Endodermal cell (in vitro differentiated cells): ENCODE measurements around the gene ZNF138. TPM values are rescaled to one million over a fixed set of nuclear protein-coding genes. Genes with fewer than 3 reads are reported as not detected.

Source experiments
- DNase-seq: peaks from one replicate; pipeline ENCODE4 v3.0.0-alpha.2; 2017
- H3K27ac ChIP-seq: 2 replicates; pipeline ENCODE4 v1.5.1; 2013; ENCODE audit warnings: mild to moderate bottlenecking, low read depth, low read length, moderate library complexity
- H3K27me3 ChIP-seq: 2 replicates; pipeline ENCODE4 v1.6.1; 2013; ENCODE audit warnings: mild to moderate bottlenecking, low read length, moderate library complexity; ENCODE audit not compliant: insufficient read depth, control insufficient read depth, poor library complexity, severe bottlenecking
- H3K36me3 ChIP-seq: 2 replicates; pipeline ENCODE4 v1.7.0; 2013; ENCODE audit warnings: mild to moderate bottlenecking, low read length, moderate library complexity; ENCODE audit not compliant: control insufficient read depth, insufficient read depth
- H3K4me1 ChIP-seq: one replicate; pipeline ENCODE4 v1.7.0; 2013; ENCODE audit warnings: low read length; ENCODE audit not compliant: control insufficient read depth, insufficient read depth
- H3K4me3 ChIP-seq: 2 replicates; pipeline ENCODE4 v1.5.1; 2013; ENCODE audit warnings: mild to moderate bottlenecking, low read length, moderate library complexity
- H3K9ac ChIP-seq: 2 replicates; pipeline ENCODE4 v1.6.1; 2013; ENCODE audit warnings: mild to moderate bottlenecking, low read length, moderate library complexity; ENCODE audit not compliant: poor library complexity, severe bottlenecking; ENCODE audit errors: extremely low read depth
- H3K9me3 ChIP-seq: 2 replicates; pipeline ENCODE4 v1.6.1; 2013; ENCODE audit warnings: mild to moderate bottlenecking, low read length, moderate library complexity; ENCODE audit not compliant: control insufficient read depth
- H3K27ac Mint-ChIP-seq: 2 replicates; pipeline ENCODE4 v1.8.0; 2020; ENCODE audit warnings: mixed read lengths
- H3K27me3 Mint-ChIP-seq: 2 replicates; pipeline ENCODE4 v1.8.0; 2021; ENCODE audit warnings: mild to moderate bottlenecking, mixed read lengths; ENCODE audit not compliant: insufficient read depth
- H3K36me3 Mint-ChIP-seq: 2 replicates; pipeline ENCODE4 v1.8.0; 2020; ENCODE audit warnings: low read depth, mixed read lengths
- H3K4me1 Mint-ChIP-seq: 2 replicates; pipeline ENCODE4 v1.8.0; 2020; ENCODE audit warnings: mixed read lengths
- H3K4me3 Mint-ChIP-seq: 2 replicates; pipeline ENCODE4 v1.8.0; 2020; ENCODE audit warnings: mild to moderate bottlenecking, moderate library complexity, mixed read lengths
- H3K9me3 Mint-ChIP-seq: 2 replicates; pipeline ENCODE4 v1.8.0; 2020; ENCODE audit warnings: mild to moderate bottlenecking, mixed read lengths
- CTCF ChIP-seq: fragments of 200-600 bp; sonication (generic); conservative IDR thresholded peaks from 2 replicates; pipeline ENCODE4 v1.5.0; 2021; ENCODE audit warnings: antibody characterized with exemption, mild to moderate bottlenecking
- WGBS, 2 experiments: methylation state at CpG; one replicate each; pipeline versions ENCODE4 v1.1.5 to v1.1.7; 2013; ENCODE audit warnings: missing lambda C conversion rate in 2 of 2, mixed read lengths in 1 of 2; ENCODE audit not compliant: insufficient coverage in 1 of 2, insufficient read length in 1 of 2; 5-methylcytosine and 5-hydroxymethylcytosine counted together
- total RNA-seq, 2 donors: library from RNA; stranded (reverse); fragmentation: NEBNext Ultra II Directional in 1 of 2; extraction: Animal tissue kit (Norgen Biotek cat#: 25700) in 1 of 2; gene quantifications; 2 replicates in 1 of 2; 3 replicates in 1 of 2; pipeline ENCODE4 v1.2.1, GENCODE V29; 2021

The ZNF138 gene
- total RNA-seq, 2 donors from 2014 or later: 28.0 to 32.9 TPM

GRCh38 chr7:64878684-64879083 lies 84.5 kb downstream of the ZNF138 start:
- H3K27ac ChIP-seq: no peak overlapping the region
- Mint-ChIP-seq H3K27me3 (peaks cover 65% of the 10 kb centered on the region), H3K4me1 (no peaks in the 10 kb centered on the region), H3K9me3 (peaks cover 85% of the 10 kb centered on the region), H3K4me3 (no peak overlapping the region), H3K27ac (no peak overlapping the region), H3K36me3 (peaks cover 3% of the 10 kb centered on the region)
- H3K36me3 ChIP-seq: no peaks in the 10 kb centered on the region
- no peak overlapping the region for H3K4me3 ChIP-seq
- TF ChIP-seq CTCF: no peak
- no peaks in the 10 kb centered on the region for H3K4me1 ChIP-seq
- DNase-seq: peak; percentile 13
- WGBS, 2 experiments: 88 to 93% methylated on average over 5 of the region's 5 CpGs
- H3K9me3 ChIP-seq: no peaks in the 10 kb centered on the region
- H3K27me3 ChIP-seq: peaks cover 35% of the 10 kb centered on the region
- H3K9ac ChIP-seq: no peak overlapping the region

- H3K36me3 Mint-ChIP-seq: peaks cover 3% of the 10 kb centered on the region
Measured at GRCh38 chr7:64879086-64879730, 85.0 kb downstream of the ZNF138 start.

GRCh38 chr7:64879800-64880199 lies 85.6 kb downstream of the ZNF138 start:
- Mint-ChIP-seq H3K9me3 (peaks cover 85% of the 10 kb centered on the region), H3K27me3 (peaks cover 74% of the 10 kb centered on the region)

More at GRCh38 chr7:64879086-64879730, 85.0 kb downstream of the ZNF138 start:
- Mint-ChIP-seq H3K4me3 (no peak overlapping the region), H3K27me3 (peaks cover 68% of the 10 kb centered on the region), H3K27ac (no peak overlapping the region), H3K9me3 (peaks cover 85% of the 10 kb centered on the region), H3K4me1 (no peaks in the 10 kb centered on the region)
- Histone ChIP-seq H3K27me3 (peaks cover 41% of the 10 kb centered on the region), H3K9ac (no peak overlapping the region), H3K4me1 (no peaks in the 10 kb centered on the region), H3K36me3 (no peaks in the 10 kb centered on the region), H3K27ac (no peak overlapping the region), H3K4me3 (no peak overlapping the region), H3K9me3 (no peaks in the 10 kb centered on the region)
- peak; percentile 5 for DNase-seq
- WGBS, 2 experiments: 80 to 88% methylated on average over 5 to 9 of the region's 9 CpGs
- TF ChIP-seq CTCF: no peak

More at GRCh38 chr7:64879800-64880199, 85.6 kb downstream of the ZNF138 start:
- Mint-ChIP-seq H3K36me3 (peaks cover 3% of the 10 kb centered on the region), H3K4me3 (no peak overlapping the region), H3K27ac (no peak overlapping the region), H3K4me1 (no peaks in the 10 kb centered on the region)
- H3K27ac ChIP-seq: no peak overlapping the region
- H3K27me3 ChIP-seq: peaks cover 41% of the 10 kb centered on the region
- peak; percentile 21 for DNase-seq
- H3K4me3 ChIP-seq: no peak overlapping the region
- H3K36me3 ChIP-seq: no peaks in the 10 kb centered on the region
- H3K9ac ChIP-seq: no peak overlapping the region
- no peaks in the 10 kb centered on the region for H3K4me1 ChIP-seq
- H3K9me3 ChIP-seq: no peaks in the 10 kb centered on the region
- no peak for TF ChIP-seq CTCF
- 85 to 93% methylated on average over 17 of the region's 17 CpGs for WGBS, 2 experiments
